ENCODE measurements around the gene ENPEP. TPM values are rescaled to one million over a fixed set of nuclear protein-coding genes. Genes with fewer than 3 reads are reported as not detected.

Gene ENPEP
- total and polyA plus RNA-seq, 4 experiments from 2014 or later = not detected

DNA sequence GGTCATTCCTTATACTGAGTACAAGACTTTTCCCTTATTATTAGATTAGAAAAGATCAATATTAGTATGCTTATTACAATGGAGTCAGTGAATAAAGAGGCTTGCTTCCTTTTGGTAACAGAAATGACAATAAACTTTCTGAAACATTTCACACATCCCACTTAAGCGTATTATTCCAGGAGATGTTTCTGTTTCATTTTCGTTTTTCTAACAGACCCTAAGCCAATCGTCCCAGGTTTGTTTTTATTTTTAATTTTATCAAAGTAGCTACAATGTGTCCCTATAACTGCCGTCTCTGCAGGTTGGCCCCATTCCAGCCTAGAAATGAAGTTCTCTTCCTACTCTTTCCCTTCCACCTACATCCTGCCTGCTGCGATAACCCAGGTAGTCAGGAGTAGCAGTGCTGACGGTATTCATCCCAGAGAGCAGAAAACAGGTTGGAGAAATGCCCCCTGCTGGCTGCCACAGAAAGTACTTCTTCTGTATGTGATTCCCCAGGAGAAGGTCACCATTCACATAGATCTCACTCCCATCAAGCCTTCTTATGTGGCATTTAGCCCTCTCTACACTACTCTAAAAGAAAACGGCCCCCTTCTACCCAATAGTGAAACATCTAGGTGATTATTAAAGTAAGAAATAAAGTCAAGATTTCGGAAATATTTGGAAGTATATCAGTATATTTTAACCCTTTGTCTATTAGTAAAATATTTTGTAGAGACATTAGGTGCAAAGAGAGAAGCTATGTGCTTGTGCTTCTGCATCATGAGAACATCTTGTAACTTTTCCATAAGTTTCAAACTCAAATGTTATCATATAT lies 40.4 kb downstream of the ENPEP start:
- peak; percentile 69 to 75 (median 70) for DNase-seq
- peaks cover 12% of the 10 kb centered on the region for H3K4me1 ChIP-seq (ENCODE audit: insufficient read depth, low read length)
- H3K9me3 ChIP-seq (ENCODE audit: control insufficient read depth in 1 of 2, low read length in 2 of 2) = no peaks in the 10 kb centered on the region
- Mint-ChIP-seq H3K4me1 (peaks cover 10 to 16% (median 13%) of the 10 kb centered on the region in 4 donors), H3K9me3 (no peaks in the 10 kb centered on the region), H3K27ac (peak overlapping the region in 6 of 7 donors; percentile 41 to 96 (median 90)), H3K4me3 (peak overlapping the region; percentile 91 to 99 (median 97)), H3K27me3 (peaks cover 0 to 5% of the 10 kb centered on the region in 2 donors), H3K36me3 (peaks cover 0 to 2% of the 10 kb centered on the region in 2 donors)
- ChIA-PET POLR2A (ENCODE audit: partially characterized antibody) (no interaction called here), CTCF (ENCODE audit: partially characterized antibody) (interaction anchor here (0.6 to 17.4 kb wide), 19 partner anchors 8 to 544 kb away, joined by 3 to 733 read pairs (median 4); no protein-coding TSS in a partner anchor)
- H3K4me3 ChIP-seq (ENCODE audit: low read length in 2 of 2) = peak overlapping the region; percentile 84 to 97
- H3K36me3 ChIP-seq (ENCODE audit: insufficient read depth, low read length) = no peaks in the 10 kb centered on the region
- peak overlapping the region; percentile 48 for H3K27ac ChIP-seq (ENCODE audit: low read depth, low read length)
- intact Hi-C loops (cut with micrococcal nuclease) = loop anchor here (2.0 to 5.0 kb wide), 3 partner anchors 304 to 1094 kb away; partner anchors contain the start of gene ELOVL6
- no peaks in the 10 kb centered on the region for H3K27me3 ChIP-seq (ENCODE audit: insufficient read depth, low read length)

DNA sequence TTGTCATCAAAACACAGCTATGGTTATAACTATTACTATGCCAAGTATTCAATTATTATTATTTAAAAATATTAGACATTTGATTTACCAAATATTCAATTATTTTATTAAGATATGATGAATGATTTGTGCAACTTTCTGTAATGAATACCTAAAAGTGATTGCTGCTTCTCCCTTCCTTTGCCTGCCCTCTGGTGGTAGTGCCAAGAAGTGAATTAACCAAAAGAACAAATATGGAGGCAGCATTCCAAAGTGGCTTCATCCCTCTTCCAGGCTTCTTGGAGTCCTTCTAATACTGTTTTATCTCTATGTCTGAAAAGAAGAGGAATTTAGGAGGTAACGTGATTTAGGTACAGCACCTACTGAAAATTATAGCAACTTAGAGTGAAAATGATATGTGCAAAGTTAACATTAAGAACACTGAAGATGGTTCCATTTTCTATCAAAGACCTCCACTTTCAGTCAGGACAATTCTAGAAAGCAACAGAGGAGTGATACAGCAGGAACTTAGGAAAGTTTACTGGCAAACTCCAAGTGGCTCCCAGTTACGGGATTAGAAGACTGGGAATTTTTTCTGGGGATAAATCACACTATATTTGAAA lies 43.0 kb downstream of the ENPEP start:
- Histone ChIP-seq H3K4me3 (ENCODE audit: low read length in 2 of 2) (no peak overlapping the region), H3K4me1 (ENCODE audit: insufficient read depth, low read length) (peaks cover 12% of the 10 kb centered on the region), H3K27me3 (ENCODE audit: insufficient read depth, low read length) (no peaks in the 10 kb centered on the region), H3K36me3 (ENCODE audit: insufficient read depth, low read length) (no peaks in the 10 kb centered on the region), H3K27ac (ENCODE audit: low read depth, low read length) (no peak overlapping the region), H3K9me3 (ENCODE audit: control insufficient read depth in 1 of 2, low read length in 2 of 2) (no peaks in the 10 kb centered on the region)
- intact Hi-C loops (cut with micrococcal nuclease) = loop anchor here (5.0 kb wide), 2 partner anchors 307 to 322 kb away; partner anchors contain the start of gene ELOVL6
- Mint-ChIP-seq H3K4me3 (no peak overlapping the region), H3K9me3 (no peaks in the 10 kb centered on the region), H3K27me3 (peaks cover 0 to 8% of the 10 kb centered on the region in 2 donors), H3K4me1 (peaks cover 10 to 16% (median 13%) of the 10 kb centered on the region in 4 donors), H3K27ac (no peak overlapping the region), H3K36me3 (peaks cover 0 to 2% of the 10 kb centered on the region in 2 donors)
- peak in 4 of 5 donors; percentile 11 to 26 (median 24) for DNase-seq
- POLR2A ChIA-PET (ENCODE audit: partially characterized antibody) = no interaction called here
- CTCF ChIA-PET (ENCODE audit: partially characterized antibody) = interaction anchor here (0.7 to 17.4 kb wide), 11 partner anchors 8 to 1342 kb away, joined by 3 to 733 read pairs (median 6); no protein-coding TSS in a partner anchor

DNA sequence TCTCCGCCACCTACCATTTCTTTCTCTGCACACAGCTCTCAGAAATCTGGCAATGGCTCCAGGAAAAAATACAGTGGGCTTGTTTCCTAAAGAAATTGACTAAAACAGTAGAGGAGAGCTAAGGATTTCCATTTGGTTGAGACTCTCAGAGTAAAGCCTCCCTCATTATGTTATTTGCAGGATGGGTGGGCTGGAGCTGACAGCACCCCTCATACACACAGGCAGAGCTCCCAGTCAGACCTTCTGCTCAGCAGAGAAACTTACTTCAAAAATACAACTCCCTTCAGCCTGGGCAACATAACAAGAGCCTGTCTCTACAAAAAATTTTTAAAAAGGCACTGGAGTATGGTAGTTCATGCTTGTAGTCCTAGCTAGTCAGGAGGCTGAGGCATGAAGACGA lies 44.9 kb downstream of the ENPEP start:
- Mint-ChIP-seq H3K27me3 (peaks cover 0 to 8% of the 10 kb centered on the region in 2 donors), H3K4me3 (no peak overlapping the region), H3K4me1 (peaks cover 3 to 6% (median 4%) of the 10 kb centered on the region in 4 donors), H3K9me3 (no peaks in the 10 kb centered on the region), H3K36me3 (peaks cover 0 to 2% of the 10 kb centered on the region in 2 donors), H3K27ac (no peak overlapping the region)
- DNase-seq = peak in 1 of 5 donors; percentile 29
- H3K36me3 ChIP-seq (ENCODE audit: insufficient read depth, low read length) = no peaks in the 10 kb centered on the region
- peaks cover 2% of the 10 kb centered on the region for H3K4me1 ChIP-seq (ENCODE audit: insufficient read depth, low read length)
- intact Hi-C loops (cut with micrococcal nuclease) = no loop called here
- H3K27me3 ChIP-seq (ENCODE audit: insufficient read depth, low read length) = no peaks in the 10 kb centered on the region
- H3K27ac ChIP-seq (ENCODE audit: low read depth, low read length) = no peak overlapping the region
- H3K4me3 ChIP-seq (ENCODE audit: low read length in 2 of 2) = no peak overlapping the region
- no peaks in the 10 kb centered on the region for H3K9me3 ChIP-seq (ENCODE audit: control insufficient read depth in 1 of 2, low read length in 2 of 2)
- CTCF ChIA-PET (ENCODE audit: partially characterized antibody) = interaction anchor here (1.1 to 17.4 kb wide), 4 partner anchors 8 to 518 kb away, joined by 3 to 733 read pairs (median 31); no protein-coding TSS in a partner anchor
- POLR2A ChIA-PET (ENCODE audit: partially characterized antibody) = no interaction called here

DNA sequence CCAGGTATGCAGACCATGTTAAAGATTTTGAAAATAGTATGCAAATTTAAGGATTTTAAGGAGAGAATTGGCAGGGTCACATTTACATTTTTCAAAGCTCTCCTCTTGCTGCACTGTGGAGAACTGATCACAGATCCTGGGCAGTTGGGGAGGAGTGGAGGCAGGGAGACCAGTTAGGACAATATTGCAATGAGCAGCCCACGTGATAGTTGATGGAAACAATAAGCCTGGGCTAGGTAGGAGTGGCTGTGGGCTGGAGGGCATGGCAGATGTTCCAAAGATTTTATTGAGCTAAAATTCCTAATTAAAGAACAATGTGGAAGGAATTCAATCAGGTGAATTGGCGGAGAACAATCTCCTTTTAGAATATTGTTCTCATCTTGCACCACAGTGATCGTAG lies 50.6 kb downstream of the ENPEP start:
- H3K4me3 Mint-ChIP-seq = peak overlapping the region in 3 of 8 donors; percentile 47 to 70 (median 49)

DNA sequence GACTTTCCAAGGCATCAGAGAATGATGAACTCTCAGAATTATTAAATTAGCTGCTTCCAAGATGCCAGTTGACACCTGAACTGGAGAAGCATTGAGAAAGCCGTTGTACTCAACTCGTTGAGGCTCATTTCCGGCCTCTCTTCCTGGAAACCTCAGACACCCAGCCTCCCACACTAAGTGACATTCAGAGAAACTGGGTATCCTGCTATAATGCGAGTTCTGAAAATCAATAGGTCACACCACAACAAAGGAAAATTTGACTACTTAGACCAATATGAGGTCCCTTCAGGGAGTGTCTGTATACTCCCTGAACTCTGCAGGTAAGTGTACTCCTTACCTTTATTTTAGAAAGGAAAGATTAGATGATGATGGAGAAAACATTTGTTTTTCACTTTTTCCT lies 51.2 kb downstream of the ENPEP start:
- POLR2A ChIA-PET (ENCODE audit: partially characterized antibody) = no interaction called here
- Histone ChIP-seq H3K4me1 (ENCODE audit: insufficient read depth, low read length) (peaks cover 14% of the 10 kb centered on the region), H3K9me3 (ENCODE audit: control insufficient read depth in 1 of 2, low read length in 2 of 2) (no peaks in the 10 kb centered on the region), H3K36me3 (ENCODE audit: insufficient read depth, low read length) (no peaks in the 10 kb centered on the region), H3K27me3 (ENCODE audit: insufficient read depth, low read length) (no peaks in the 10 kb centered on the region), H3K4me3 (ENCODE audit: low read length in 2 of 2) (no peak overlapping the region), H3K27ac (ENCODE audit: low read depth, low read length) (no peak overlapping the region)
- peak in 1 of 5 donors; percentile 37 for DNase-seq
- H3K9me3 Mint-ChIP-seq = no peaks in the 10 kb centered on the region
- peaks cover 11 to 14% (median 13%) of the 10 kb centered on the region in 4 donors for H3K4me1 Mint-ChIP-seq
- H3K4me3 Mint-ChIP-seq = no peak overlapping the region
- intact Hi-C loops (cut with micrococcal nuclease) = no loop called here
- CTCF ChIA-PET (ENCODE audit: partially characterized antibody) = interaction anchor here (1.1 to 5.4 kb wide), 2 partner anchors 10 to 521 kb away, joined by 3 to 33 read pairs; no protein-coding TSS in a partner anchor
- H3K36me3 Mint-ChIP-seq = no peaks in the 10 kb centered on the region
- H3K27me3 Mint-ChIP-seq = peaks cover 0 to 2% of the 10 kb centered on the region in 2 donors
- H3K27ac Mint-ChIP-seq = peak overlapping the region in 1 of 7 donors; percentile 7

More for the DNA sequence above, 50.6 kb downstream of the ENPEP start:
- Mint-ChIP-seq H3K9me3 (no peaks in the 10 kb centered on the region), H3K4me1 (peaks cover 11 to 14% (median 13%) of the 10 kb centered on the region in 4 donors), H3K27ac (no peak overlapping the region), H3K27me3 (peaks cover 0 to 2% of the 10 kb centered on the region in 2 donors), H3K36me3 (no peaks in the 10 kb centered on the region)
- Histone ChIP-seq H3K4me1 (ENCODE audit: insufficient read depth, low read length) (peaks cover 14% of the 10 kb centered on the region), H3K4me3 (ENCODE audit: low read length in 2 of 2) (no peak overlapping the region), H3K9me3 (ENCODE audit: control insufficient read depth in 1 of 2, low read length in 2 of 2) (no peaks in the 10 kb centered on the region), H3K27ac (ENCODE audit: low read depth, low read length) (no peak overlapping the region), H3K36me3 (ENCODE audit: insufficient read depth, low read length) (no peaks in the 10 kb centered on the region), H3K27me3 (ENCODE audit: insufficient read depth, low read length) (no peaks in the 10 kb centered on the region)
- ChIA-PET CTCF (ENCODE audit: partially characterized antibody) (interaction anchor here (1.1 to 5.4 kb wide), 2 partner anchors 9 to 520 kb away, joined by 3 to 33 read pairs; no protein-coding TSS in a partner anchor), POLR2A (ENCODE audit: partially characterized antibody) (no interaction called here)
- DNase-seq = no peak
- intact Hi-C loops (cut with micrococcal nuclease) = no loop called here

DNA sequence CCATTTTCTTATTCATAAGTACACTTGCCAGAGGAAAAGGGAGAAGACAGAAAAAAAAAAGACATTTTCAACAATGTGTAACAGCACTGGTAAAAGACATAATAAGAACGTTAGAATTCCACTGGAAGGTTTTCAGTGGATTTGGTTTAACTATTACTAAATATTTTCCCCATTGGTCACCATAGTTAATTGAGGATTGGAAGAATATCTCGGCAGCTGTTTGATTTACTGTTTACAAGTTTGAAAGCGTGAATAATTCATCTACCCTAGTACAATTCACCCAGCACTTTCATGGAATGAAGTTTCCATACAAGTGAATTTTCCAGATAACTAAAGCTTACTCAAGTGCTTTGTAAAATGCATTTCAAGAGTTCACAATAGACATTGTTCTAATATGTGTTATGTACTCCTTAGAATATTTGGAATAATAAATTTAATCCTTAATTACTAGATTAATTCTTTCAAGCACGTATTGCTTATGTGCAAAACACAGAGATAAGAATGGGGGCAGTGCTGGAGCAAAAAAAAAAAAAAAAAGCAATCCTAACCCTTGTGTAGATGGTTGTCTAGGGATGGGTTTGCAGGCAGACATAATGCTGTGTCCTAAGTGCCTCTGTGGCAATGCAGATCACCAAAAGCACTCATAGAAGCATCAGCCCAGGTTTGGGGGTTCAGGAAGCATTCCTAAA lies 57.1 kb downstream of the ENPEP start:
- Mint-ChIP-seq H3K27me3 (peaks cover 3 to 7% of the 10 kb centered on the region in 2 donors), H3K4me1 (peaks cover 0 to 4% (median 2%) of the 10 kb centered on the region in 4 donors), H3K4me3 (peak overlapping the region in 1 of 8 donors; percentile 25), H3K36me3 (no peaks in the 10 kb centered on the region), H3K9me3 (peaks cover 0 to 7% (median 1%) of the 10 kb centered on the region in 8 donors), H3K27ac (no peak overlapping the region)
- H3K9me3 ChIP-seq (ENCODE audit: control insufficient read depth in 1 of 2, low read length in 2 of 2) = no peaks in the 10 kb centered on the region
- no peaks in the 10 kb centered on the region for H3K36me3 ChIP-seq (ENCODE audit: insufficient read depth, low read length)
- ChIA-PET CTCF (ENCODE audit: partially characterized antibody) (interaction anchor here (1.2 kb wide), 2 partner anchors 14 to 19 kb away, joined by 4 to 6 read pairs; no protein-coding TSS in a partner anchor), POLR2A (ENCODE audit: partially characterized antibody) (no interaction called here)
- no peak overlapping the region for H3K4me3 ChIP-seq (ENCODE audit: low read length in 2 of 2)
- intact Hi-C loops (cut with micrococcal nuclease) = no loop called here
- no peak for DNase-seq
- H3K27me3 ChIP-seq (ENCODE audit: insufficient read depth, low read length) = no peaks in the 10 kb centered on the region
- no peak overlapping the region for H3K27ac ChIP-seq (ENCODE audit: low read depth, low read length)
- H3K4me1 ChIP-seq (ENCODE audit: insufficient read depth, low read length) = no peaks in the 10 kb centered on the region

Data from CD4-positive, alpha-beta memory T cell (primary cell).